Stimulated activated naive B cell treated with anti-CD40 and anti-IgM and Interleukin-4, amounts not matched to agents 10 μg/mL and 1 μg/mL and 100 μg/mL, for 72 hours (primary cell): ENCODE results near the gene ELMOD1.

Source experiments
- ATAC-seq, 2 donors: fragments of 150-1000 bp; cut with Tn5 transposase; replicated peaks; 2 replicates each; pipeline ENCODE4 v1.10.0; 2021; ENCODE audit warnings: moderate library complexity in 1 of 2
- DNase-seq: peaks from one replicate; pipeline ENCODE4 v3.0.0; 2021
- H3K27ac Mint-ChIP-seq: one replicate; pipeline ENCODE4 v1.8.0; 2022; ENCODE audit warnings: mild to moderate bottlenecking, mixed read lengths
- H3K27me3 Mint-ChIP-seq, 2 donors: one replicate each; pipeline ENCODE4 v1.8.0; 2022; ENCODE audit warnings: mixed read lengths in 2 of 2
- H3K36me3 Mint-ChIP-seq, 2 donors: one replicate each; pipeline ENCODE4 v1.8.0; 2022; ENCODE audit warnings: mixed read lengths in 2 of 2, mild to moderate bottlenecking in 1 of 2
- H3K4me1 Mint-ChIP-seq, 2 donors: one replicate each; pipeline ENCODE4 v1.8.0; 2022; ENCODE audit warnings: mixed read lengths in 2 of 2, mild to moderate bottlenecking in 1 of 2
- H3K4me3 Mint-ChIP-seq, 2 donors: one replicate each; pipeline ENCODE4 v1.8.0; 2022; ENCODE audit warnings: mild to moderate bottlenecking in 2 of 2, mixed read lengths in 2 of 2, moderate library complexity in 1 of 2
- H3K9me3 Mint-ChIP-seq, 2 donors: one replicate each; pipeline ENCODE4 v1.8.0; 2022; ENCODE audit warnings: mixed read lengths in 2 of 2, mild to moderate bottlenecking in 1 of 2

The ELMOD1 gene

GRCh38 chr11:107631931-107632330, 41.0 kb downstream of the ELMOD1 start:
- DNase-seq: no peak
- Mint-ChIP-seq H3K4me1 (no peaks in the 10 kb centered on the region), H3K4me3 (no peak overlapping the region), H3K9me3 (no peaks in the 10 kb centered on the region), H3K36me3 (no peaks in the 10 kb centered on the region), H3K27ac (no peak overlapping the region), H3K27me3 (peaks cover 26 to 34% of the 10 kb centered on the region in 2 donors)
- no peak for ATAC-seq

- H3K9me3 Mint-ChIP-seq: no peaks in the 10 kb centered on the region
- H3K4me3 Mint-ChIP-seq: no peak overlapping the region
- DNase-seq (no peak), ATAC-seq (no peak)
- H3K36me3 Mint-ChIP-seq: no peaks in the 10 kb centered on the region
- peaks cover 5 to 18% of the 10 kb centered on the region in 2 donors for H3K27me3 Mint-ChIP-seq
- H3K27ac Mint-ChIP-seq: no peak overlapping the region
- no peaks in the 10 kb centered on the region for H3K4me1 Mint-ChIP-seq
Observed at GRCh38 chr11:107646783-107647182, 55.8 kb downstream of the ELMOD1 start.

GRCh38 chr11:107648242-107648641, 57.3 kb downstream of the ELMOD1 start:
- Mint-ChIP-seq H3K4me1 (no peaks in the 10 kb centered on the region), H3K27me3 (peaks cover 9 to 23% of the 10 kb centered on the region in 2 donors), H3K27ac (no peak overlapping the region), H3K4me3 (no peak overlapping the region), H3K36me3 (no peaks in the 10 kb centered on the region), H3K9me3 (no peaks in the 10 kb centered on the region)
- no peak for ATAC-seq
- DNase-seq: no peak

- no peak for DNase-seq
- H3K27me3 Mint-ChIP-seq: peaks cover 9 to 31% of the 10 kb centered on the region in 2 donors
Observed at GRCh38 chr11:107651672-107652071, 60.7 kb downstream of the ELMOD1 start.

GRCh38 chr11:107653076-107653475, 62.1 kb downstream of the ELMOD1 start:
- Mint-ChIP-seq H3K4me1 (peaks cover 0 to 13% of the 10 kb centered on the region in 2 donors), H3K4me3 (no peak overlapping the region), H3K27ac (no peak overlapping the region), H3K27me3 (peaks cover 12 to 28% of the 10 kb centered on the region in 2 donors), H3K9me3 (no peaks in the 10 kb centered on the region), H3K36me3 (no peaks in the 10 kb centered on the region)
- no peak for DNase-seq
- no peak for ATAC-seq

More at GRCh38 chr11:107651672-107652071, 60.7 kb downstream of the ELMOD1 start:
- Mint-ChIP-seq H3K9me3 (no peaks in the 10 kb centered on the region), H3K27ac (no peak overlapping the region), H3K36me3 (no peaks in the 10 kb centered on the region), H3K4me3 (no peak overlapping the region), H3K4me1 (peaks cover 0 to 12% of the 10 kb centered on the region in 2 donors)
- peak in 1 of 2 donors; percentile 16 for ATAC-seq

- H3K9me3 Mint-ChIP-seq: no peaks in the 10 kb centered on the region
- ATAC-seq (peak; percentile 82 to 85), DNase-seq (peak; percentile 12)
- no peak overlapping the region for H3K27ac Mint-ChIP-seq
- H3K27me3 Mint-ChIP-seq: peaks cover 14 to 23% of the 10 kb centered on the region in 2 donors
- H3K4me3 Mint-ChIP-seq: peak overlapping the region in 1 of 2 donors; percentile 36
- H3K36me3 Mint-ChIP-seq: no peaks in the 10 kb centered on the region
- peaks cover 0 to 13% of the 10 kb centered on the region in 2 donors for H3K4me1 Mint-ChIP-seq
Observed at GRCh38 chr11:107655602-107656001, 64.7 kb downstream of the ELMOD1 start.

GRCh38 chr11:107659310-107659709, 68.4 kb downstream of the ELMOD1 start:
- Mint-ChIP-seq H3K9me3 (no peaks in the 10 kb centered on the region), H3K4me1 (peaks cover 0 to 13% of the 10 kb centered on the region in 2 donors), H3K27ac (no peak overlapping the region), H3K36me3 (no peaks in the 10 kb centered on the region), H3K4me3 (no peak overlapping the region), H3K27me3 (peaks cover 9 to 13% of the 10 kb centered on the region in 2 donors)
- ATAC-seq (no peak), DNase-seq (no peak)

- Mint-ChIP-seq H3K27ac (no peak overlapping the region), H3K4me3 (no peak overlapping the region), H3K4me1 (peaks cover 0 to 13% of the 10 kb centered on the region in 2 donors), H3K9me3 (no peaks in the 10 kb centered on the region), H3K36me3 (no peaks in the 10 kb centered on the region), H3K27me3 (peaks cover 9 to 13% of the 10 kb centered on the region in 2 donors)
- no peak for ATAC-seq
- DNase-seq: no peak
Observed at GRCh38 chr11:107660066-107660465, 69.1 kb downstream of the ELMOD1 start.

- H3K4me1 Mint-ChIP-seq: peaks cover 0 to 2% of the 10 kb centered on the region in 2 donors
- ATAC-seq (no peak), DNase-seq (no peak)
- peaks cover 9 to 13% of the 10 kb centered on the region in 2 donors for H3K27me3 Mint-ChIP-seq
- no peaks in the 10 kb centered on the region for H3K36me3 Mint-ChIP-seq
- H3K4me3 Mint-ChIP-seq: no peak overlapping the region
- H3K9me3 Mint-ChIP-seq: no peaks in the 10 kb centered on the region
- no peak overlapping the region for H3K27ac Mint-ChIP-seq
Observed at GRCh38 chr11:107661656-107662055, 70.7 kb downstream of the ELMOD1 start.

GRCh38 chr11:107665018-107665417, 74.1 kb downstream of the ELMOD1 start:
- DNase-seq: no peak
- Mint-ChIP-seq H3K4me3 (no peak overlapping the region), H3K9me3 (no peaks in the 10 kb centered on the region), H3K4me1 (no peaks in the 10 kb centered on the region), H3K36me3 (no peaks in the 10 kb centered on the region), H3K27me3 (peaks cover 4 to 18% of the 10 kb centered on the region in 2 donors), H3K27ac (no peak overlapping the region)
- no peak for ATAC-seq

GRCh38 chr11:107666911-107667613, 76.1 kb downstream of the ELMOD1 start:
- Mint-ChIP-seq H3K27ac (no peak overlapping the region), H3K27me3 (peaks cover 4 to 25% of the 10 kb centered on the region in 2 donors), H3K4me3 (no peak overlapping the region), H3K9me3 (no peaks in the 10 kb centered on the region), H3K36me3 (no peaks in the 10 kb centered on the region), H3K4me1 (no peaks in the 10 kb centered on the region)
- ATAC-seq: no peak
- no peak for DNase-seq

- Mint-ChIP-seq H3K27ac (no peak overlapping the region), H3K4me3 (no peak overlapping the region)
- no peak for DNase-seq
Observed at GRCh38 chr11:107669191-107669740, 78.3 kb downstream of the ELMOD1 start.

GRCh38 chr11:107669893-107670601, 79.1 kb downstream of the ELMOD1 start:
- Mint-ChIP-seq H3K27ac (no peak overlapping the region), H3K4me3 (no peak overlapping the region), H3K9me3 (peaks cover 0 to 2% of the 10 kb centered on the region in 2 donors), H3K4me1 (no peaks in the 10 kb centered on the region), H3K36me3 (peaks cover 0 to 2% of the 10 kb centered on the region in 2 donors), H3K27me3 (peaks cover 7 to 40% of the 10 kb centered on the region in 2 donors)
- no peak for ATAC-seq
- DNase-seq: no peak

More at GRCh38 chr11:107669191-107669740, 78.3 kb downstream of the ELMOD1 start:
- Mint-ChIP-seq H3K9me3 (peaks cover 0 to 2% of the 10 kb centered on the region in 2 donors), H3K36me3 (peaks cover 0 to 2% of the 10 kb centered on the region in 2 donors), H3K27me3 (peaks cover 7 to 36% of the 10 kb centered on the region in 2 donors), H3K4me1 (no peaks in the 10 kb centered on the region)
- ATAC-seq: no peak

- Mint-ChIP-seq H3K4me3 (no peak overlapping the region), H3K9me3 (peaks cover 0 to 2% of the 10 kb centered on the region in 2 donors), H3K36me3 (peaks cover 0 to 2% of the 10 kb centered on the region in 2 donors), H3K27me3 (peaks cover 26 to 28% of the 10 kb centered on the region in 2 donors), H3K4me1 (no peaks in the 10 kb centered on the region), H3K27ac (no peak overlapping the region)
- DNase-seq: no peak
- no peak for ATAC-seq
Observed at GRCh38 chr11:107675902-107676301, 85.0 kb downstream of the ELMOD1 start.
